Ramos (cell line): ENCODE results near the gene CREBRF.
"Not testable (repeated sequence)": the region's sequence is repeated elsewhere in the genome, so short reads cannot be mapped to it uniquely, and the experiment has no call there.

Experiments used
- in situ Hi-C: fragments of 300-500 bp; cut with MboI; formaldehyde crosslinking; loops from one replicate; pipeline ENCODE4 v1.14.3; 2022; ENCODE audit warnings: low sequenced_read_pairs; ENCODE audit not compliant: unreplicated experiment

Gene CREBRF

GRCh38 chr5:173075970-173076369 is 19.8 kb downstream of the CREBRF start:
- in situ Hi-C loops, result no loop called here

DNA sequence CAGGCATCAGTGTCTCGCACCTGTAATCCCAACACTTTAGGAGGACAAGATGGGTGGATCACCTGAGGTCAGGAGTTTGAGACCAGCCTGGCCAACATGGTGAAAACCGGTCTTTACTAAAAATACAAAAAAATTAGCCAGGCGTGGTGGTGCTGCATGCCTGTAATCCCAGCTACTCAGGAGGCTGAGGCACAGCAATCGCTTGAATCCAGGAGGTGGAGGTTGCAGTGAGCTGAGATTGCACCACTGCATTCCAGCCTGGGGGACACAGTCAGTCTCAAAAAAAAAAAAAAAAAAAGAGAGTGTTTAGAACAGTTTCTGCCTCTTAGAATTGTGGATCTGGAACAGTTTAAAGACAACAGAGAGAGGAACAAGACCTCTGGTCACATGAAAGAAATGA is 20.3 kb downstream of the CREBRF start:
- in situ Hi-C loops, result not testable (repeated sequence)

- in situ Hi-C loops, result no loop called here
Measured at GRCh38 chr5:173078878-173079277, 22.7 kb downstream of the CREBRF start.

- in situ Hi-C loops, result no loop called here
Measured at GRCh38 chr5:173089581-173089980, 33.4 kb downstream of the CREBRF start.

DNA sequence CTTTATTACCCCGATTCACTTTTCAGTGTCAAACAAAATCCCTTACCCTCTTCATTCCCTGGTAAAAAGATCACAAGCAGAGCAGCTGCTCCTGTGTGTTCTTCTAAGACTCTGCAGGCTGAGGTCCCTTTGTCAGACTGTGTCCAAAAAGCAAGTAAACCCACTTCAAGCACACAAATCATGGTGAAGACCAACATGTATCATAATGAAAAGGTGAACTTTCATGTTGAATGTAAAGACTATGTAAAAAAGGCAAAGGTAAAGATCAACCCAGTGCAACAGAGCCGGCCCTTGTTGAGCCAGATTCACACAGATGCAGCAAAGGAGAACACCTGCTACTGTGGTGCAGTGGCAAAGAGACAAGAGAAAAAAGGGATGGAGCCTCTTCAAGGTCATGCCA is 34.5 kb downstream of the CREBRF start:
- in situ Hi-C loops, result no loop called here

- in situ Hi-C loops, result no loop called here
Measured at GRCh38 chr5:173091981-173092380, 35.8 kb downstream of the CREBRF start.

DNA sequence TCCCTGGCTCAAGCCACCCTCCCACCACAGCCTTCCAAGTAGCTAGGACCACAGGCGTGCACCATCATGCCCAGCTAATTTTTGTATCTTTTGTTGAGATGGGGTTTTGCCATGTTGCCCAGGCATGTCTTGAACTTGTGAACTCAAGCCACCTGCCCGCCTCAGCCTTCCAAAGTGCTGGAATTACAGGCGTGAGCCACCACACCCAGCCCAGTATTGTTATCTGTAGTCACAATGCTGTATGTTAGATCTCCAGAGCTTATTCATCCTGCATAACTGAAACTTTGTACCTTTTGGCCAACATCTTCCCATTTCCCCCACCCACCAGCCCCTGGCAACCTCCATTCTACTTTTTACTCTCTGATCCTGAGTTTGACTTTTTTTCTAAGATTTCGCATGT is 37.5 kb downstream of the CREBRF start:
- in situ Hi-C loops, result no loop called here

GRCh38 chr5:173094012-173094661 is 38.0 kb downstream of the CREBRF start:
- in situ Hi-C loops, result no loop called here

DNA sequence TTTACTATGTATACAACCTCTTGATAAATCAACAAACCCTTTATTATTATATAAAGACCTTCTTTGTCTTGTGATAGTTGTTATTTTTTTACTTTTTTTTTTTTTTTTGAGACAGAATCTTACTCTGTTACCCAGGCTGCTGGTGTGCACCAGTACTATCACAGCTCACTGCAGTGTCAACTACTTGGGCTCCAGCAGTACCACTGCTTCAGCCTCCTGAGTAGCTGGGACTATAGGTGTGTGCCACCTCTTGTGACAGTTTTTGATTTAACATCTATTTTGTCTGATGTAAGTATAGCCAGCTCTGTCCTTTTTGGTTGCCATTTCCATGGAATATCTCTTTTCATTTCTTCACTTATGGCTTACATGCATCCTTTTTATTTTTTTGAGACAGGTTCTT is 42.6 kb downstream of the CREBRF start:
- in situ Hi-C loops, result no loop called here

GRCh38 chr5:173099461-173099860 is 43.3 kb downstream of the CREBRF start:
- in situ Hi-C loops, result no loop called here

GRCh38 chr5:173101245-173101644 is 45.1 kb downstream of the CREBRF start:
- in situ Hi-C loops, result no loop called here

DNA sequence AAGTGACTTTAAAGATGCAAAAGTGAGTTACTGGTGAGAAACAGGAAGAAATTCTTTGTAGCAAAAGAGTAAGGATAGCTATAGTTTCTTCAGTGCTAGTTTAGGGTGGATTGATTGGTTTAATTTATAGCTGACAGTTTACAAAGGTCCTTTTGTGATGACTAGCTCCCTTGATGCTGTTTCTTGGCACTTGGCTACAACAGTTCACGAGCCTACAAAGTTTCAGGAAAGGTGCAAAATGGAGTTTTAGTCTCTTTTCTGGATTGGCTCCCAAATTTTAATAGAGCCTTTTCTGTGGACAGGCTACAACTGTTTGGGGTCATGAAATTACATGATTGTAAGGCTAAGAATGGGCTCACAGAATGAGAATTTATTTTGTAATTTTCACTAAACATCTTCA is 47.3 kb downstream of the CREBRF start:
- in situ Hi-C loops, result no loop called here

- in situ Hi-C loops, result no loop called here
Measured at GRCh38 chr5:173108914-173109313, 52.8 kb downstream of the CREBRF start.

DNA sequence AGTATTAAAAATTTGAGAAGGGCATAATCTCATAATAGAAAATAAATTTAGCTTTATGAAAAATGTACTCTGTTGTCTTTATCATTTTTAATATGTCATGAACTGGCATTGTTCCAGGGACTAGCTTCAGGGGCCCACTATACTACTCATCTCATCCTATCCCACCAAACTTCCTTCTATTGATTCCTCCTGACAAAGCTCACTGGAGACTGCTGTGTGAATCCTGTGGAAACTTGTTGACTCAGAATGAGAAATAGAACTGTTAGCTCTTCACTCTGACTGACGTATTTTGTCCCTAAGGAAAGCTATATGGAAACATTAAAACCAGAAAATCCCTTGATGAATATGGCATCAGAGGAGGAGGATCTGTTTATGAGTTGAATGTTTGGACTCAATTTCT is 58.4 kb downstream of the CREBRF start:
- in situ Hi-C loops, result no loop called here

DNA sequence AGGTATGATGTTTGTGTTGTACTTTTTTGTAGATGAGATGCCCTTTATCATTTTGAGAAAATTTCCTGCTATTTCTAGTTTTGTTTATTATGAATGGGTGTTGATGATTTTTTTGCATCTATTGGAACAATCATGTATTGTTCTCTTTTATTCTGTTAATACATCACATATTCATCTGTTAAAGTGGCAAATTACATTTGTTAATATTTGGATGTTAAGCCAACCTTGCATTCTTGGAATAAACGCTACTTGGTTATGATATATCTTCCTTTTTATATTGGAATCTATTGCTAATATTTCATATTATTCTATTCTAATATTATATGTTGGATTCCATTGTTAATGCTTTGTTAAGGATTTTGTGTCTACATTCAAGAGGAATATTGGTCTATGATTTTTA is 63.6 kb downstream of the CREBRF start:
- in situ Hi-C loops, result no loop called here

- in situ Hi-C loops, result no loop called here
Measured at GRCh38 chr5:173123416-173123815, 67.3 kb downstream of the CREBRF start.

DNA sequence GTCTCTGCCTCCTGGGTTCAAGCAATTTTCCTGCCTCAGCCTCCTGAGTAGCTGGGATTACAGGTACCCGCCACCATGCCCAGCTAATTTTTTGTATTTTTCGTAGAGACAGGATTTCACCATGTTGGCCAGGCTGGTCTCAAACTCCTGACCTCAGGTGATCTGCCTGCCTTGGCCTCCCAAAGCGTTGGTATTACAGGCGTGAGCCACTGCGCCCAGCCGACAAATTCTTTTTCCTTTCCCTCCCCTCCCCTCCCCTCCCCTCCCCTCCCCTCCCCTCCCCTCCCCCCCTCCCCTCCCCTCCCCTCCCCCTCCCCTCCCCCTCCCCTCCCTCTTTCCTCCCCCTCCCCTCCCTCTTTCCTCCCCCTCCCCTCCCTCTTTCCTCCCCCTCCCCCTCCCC is 76.0 kb downstream of the CREBRF start:
- in situ Hi-C loops, result not testable (repeated sequence)

- in situ Hi-C loops, result no loop called here
Measured at GRCh38 chr5:173138707-173139106, 82.6 kb downstream of the CREBRF start.

- in situ Hi-C loops, result loop anchor here (5.0 kb wide), 1 partner anchor 157 kb away; the partner anchor contains the start of gene ATP6V0E1
Measured at GRCh38 chr5:173139631-173140030, 83.5 kb downstream of the CREBRF start.

DNA sequence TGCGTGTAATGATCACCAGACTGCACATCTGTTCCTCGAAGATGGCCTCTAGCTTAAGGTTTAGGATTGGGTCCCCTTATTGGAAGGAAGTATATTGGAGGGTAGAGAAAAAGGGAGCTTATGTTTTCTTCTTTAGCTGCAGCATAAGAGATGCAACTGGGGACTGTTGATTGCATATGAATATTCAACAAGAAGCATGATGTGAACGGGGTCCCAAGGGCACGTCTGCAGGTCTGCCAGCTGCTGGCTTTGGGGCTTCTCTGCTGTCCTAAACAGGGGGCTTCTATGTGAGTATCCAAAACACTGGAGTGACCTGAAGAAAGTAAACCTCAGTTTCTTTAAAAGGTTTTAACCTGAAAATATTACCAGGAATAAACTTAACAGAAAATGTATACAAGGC is 84.6 kb downstream of the CREBRF start:
- in situ Hi-C loops, result loop anchor here (5.0 kb wide), 1 partner anchor 158 kb away; the partner anchor contains the start of gene ATP6V0E1

- in situ Hi-C loops, result loop anchor here (5.0 kb wide), 1 partner anchor 161 kb away; the partner anchor contains the start of gene ATP6V0E1
Measured at GRCh38 chr5:173143567-173143966, 87.4 kb downstream of the CREBRF start.
